ENCODE measurements around the gene HUWE1. TPM values are rescaled to one million over a fixed set of nuclear protein-coding genes. Genes with fewer than 3 reads are reported as not detected.
"Not testable (repeated sequence)": the region's sequence is repeated elsewhere in the genome, so short reads cannot be mapped to it uniquely, and the experiment has no call there.

HUWE1 gene
- total and polyA plus RNA-seq, 10 donors: 19.1 to 204 (median 136) TPM

GRCh38 chrX:53526999-53527398, 159.5 kb downstream of the HUWE1 start:
- no peak overlapping the region for H3K27ac ChIP-seq
- intact Hi-C loops (cut with DNase I; ENCODE audit: low total_unique reads): no loop called here
- no peak overlapping the region for H3K4me3 ChIP-seq
- H3K4me1 ChIP-seq: no peaks in the 10 kb centered on the region
- H3K9me3 ChIP-seq: peaks cover 0 to 17% (median 10%) of the 10 kb centered on the region in 8 donors
- peaks cover 0 to 1% (median 0%) of the 10 kb centered on the region in 7 donors for H3K27me3 ChIP-seq (replicated peaks in 1 of 7)
- H3K36me3 ChIP-seq: peaks cover 0 to under 1% (median 0%) of the 10 kb centered on the region in 6 donors
- TF ChIP-seq POLR2AphosphoS5 (IDR thresholded peaks at IDR 0.05) (no peak), POLR2A (IDR thresholded peaks at IDR 0.05) (no peak), CTCF (IDR thresholded peaks at IDR 0.05 in 8 of 11, conservative IDR thresholded peaks at IDR 0.05 in 3 of 11) (no peak)
- no peak for DNase-seq

GRCh38 chrX:53511322-53511721, 175.2 kb downstream of the HUWE1 start:
- no peaks in the 10 kb centered on the region for H3K4me1 ChIP-seq
- intact Hi-C loops (cut with DNase I; ENCODE audit: low total_unique reads): no loop called here
- H3K36me3 ChIP-seq: no peaks in the 10 kb centered on the region
- no peaks in the 10 kb centered on the region for H3K9me3 ChIP-seq
- no peak for DNase-seq
- no peak for TF ChIP-seq POLR2A (IDR thresholded peaks at IDR 0.05)
- no peak for TF ChIP-seq POLR2AphosphoS5 (IDR thresholded peaks at IDR 0.05)
- TF ChIP-seq CTCF (IDR thresholded peaks at IDR 0.05 in 8 of 11, conservative IDR thresholded peaks at IDR 0.05 in 3 of 11): no peak
- H3K4me3 ChIP-seq: no peak overlapping the region
- H3K27me3 ChIP-seq (replicated peaks in 1 of 7): no peaks in the 10 kb centered on the region
- no peak overlapping the region for H3K27ac ChIP-seq
- 83 to 100% (median 90%) methylated on average over 2 of the region's 2 CpGs for WGBS, 5 donors

- H3K4me3 ChIP-seq; intact Hi-C loops (cut with DNase I; ENCODE audit: low total_unique reads); H3K36me3 ChIP-seq; H3K4me1 ChIP-seq; H3K27ac ChIP-seq; H3K27me3 ChIP-seq (replicated peaks in 1 of 7); H3K9me3 ChIP-seq; DNase-seq: not testable (repeated sequence)
- WGBS, 5 donors: 84 to 98% (median 93%) methylated on average over 8 to 28 of the region's 28 CpGs
These were observed 182.5 kb downstream of the HUWE1 start for GRCh38 chrX:53504035-53504434.

GRCh38 chrX:53494436-53494835, 192.1 kb downstream of the HUWE1 start:
- no peak overlapping the region for H3K27ac ChIP-seq
- no peak for DNase-seq
- H3K4me1 ChIP-seq: no peaks in the 10 kb centered on the region
- no peaks in the 10 kb centered on the region for H3K9me3 ChIP-seq
- TF ChIP-seq POLR2AphosphoS5 (IDR thresholded peaks at IDR 0.05) (no peak), POLR2A (IDR thresholded peaks at IDR 0.05) (no peak), CTCF (IDR thresholded peaks at IDR 0.05 in 8 of 11, conservative IDR thresholded peaks at IDR 0.05 in 3 of 11) (no peak)
- H3K36me3 ChIP-seq: no peaks in the 10 kb centered on the region
- intact Hi-C loops (cut with DNase I; ENCODE audit: low total_unique reads): no loop called here
- H3K4me3 ChIP-seq: no peak overlapping the region
- peaks cover 0 to 27% (median 0%) of the 10 kb centered on the region in 7 donors for H3K27me3 ChIP-seq (replicated peaks in 1 of 7)

GRCh38 chrX:53486285-53486684, 200.2 kb downstream of the HUWE1 start:
- no peak overlapping the region for H3K27ac ChIP-seq
- no peak for DNase-seq
- no peaks in the 10 kb centered on the region for H3K4me1 ChIP-seq
- H3K27me3 ChIP-seq (replicated peaks in 1 of 7): peaks cover 0 to 39% (median 0%) of the 10 kb centered on the region in 7 donors
- no peaks in the 10 kb centered on the region for H3K9me3 ChIP-seq
- no peaks in the 10 kb centered on the region for H3K36me3 ChIP-seq
- no peak for TF ChIP-seq CTCF (IDR thresholded peaks at IDR 0.05 in 8 of 11, conservative IDR thresholded peaks at IDR 0.05 in 3 of 11)
- no peak for TF ChIP-seq POLR2AphosphoS5 (IDR thresholded peaks at IDR 0.05)
- TF ChIP-seq POLR2A (IDR thresholded peaks at IDR 0.05): no peak
- intact Hi-C loops (cut with DNase I; ENCODE audit: low total_unique reads): no loop called here
- no peak overlapping the region for H3K4me3 ChIP-seq
